Activated CD4-positive, alpha-beta memory T cell treated with anti-CD3 and anti-CD28 coated beads, Interleukin-2, amount 10 ng/mL, durations not matched to agents 7 days and 5 days (primary cell): Measurements from ENCODE around the gene FAM236A. TPM values are rescaled to one million over a fixed set of nuclear protein-coding genes. Genes with fewer than 3 reads are reported as not detected.
"Not testable (repeated sequence)": the region's sequence is repeated elsewhere in the genome, so short reads cannot be mapped to it uniquely, and the experiment has no call there.

Experiments
- CTCF ChIA-PET: fragments of 350-600 bp; sonication (Branson Sonifier 250); formaldehyde crosslinking; loops from one replicate; lab custom pipeline; 2021; ENCODE audit warnings: antibody characterized with exemption, inconsistent platforms; lab: Charles Lee
- POLR2A ChIA-PET: fragments of 350-600 bp; sonication (Branson Sonifier 250); formaldehyde crosslinking; loops from one replicate; lab custom pipeline; 2021; ENCODE audit warnings: antibody characterized with exemption; lab: Charles Lee
- DNase-seq: peaks from one replicate; pipeline ENCODE4 v3.0.0-alpha.2; 2020
- H3K27ac Mint-ChIP-seq: one replicate; pipeline ENCODE4 v1.8.0; 2021; ENCODE audit warnings: mild to moderate bottlenecking, mixed read lengths
- H3K27me3 Mint-ChIP-seq: one replicate; pipeline ENCODE4 v1.8.0; 2021; ENCODE audit warnings: mixed read lengths
- H3K36me3 Mint-ChIP-seq: one replicate; pipeline ENCODE4 v1.8.0; 2021; ENCODE audit warnings: low read depth, mixed read lengths
- H3K4me1 Mint-ChIP-seq: one replicate; pipeline ENCODE4 v1.8.0; 2021; ENCODE audit warnings: mixed read lengths
- H3K4me3 Mint-ChIP-seq: one replicate; pipeline ENCODE4 v1.8.0; 2021; ENCODE audit warnings: mild to moderate bottlenecking, mixed read lengths
- H3K9me3 Mint-ChIP-seq: one replicate; pipeline ENCODE4 v1.8.0; 2021; ENCODE audit warnings: mixed read lengths
- total RNA-seq, 2 experiments: library from RNA; stranded (reverse); gene quantifications; one replicate each; pipeline ENCODE4 v1.2.3, GENCODE V29; 2021

Gene FAM236A
- total RNA-seq, 2 experiments from 2014 or later = not detected

GRCh38 chrX:72980894-72981469 lies 43.0 kb downstream of the FAM236A start:
- H3K4me1 Mint-ChIP-seq, H3K27me3 Mint-ChIP-seq, H3K36me3 Mint-ChIP-seq, POLR2A ChIA-PET, H3K27ac Mint-ChIP-seq, H3K9me3 Mint-ChIP-seq, DNase-seq, H3K4me3 Mint-ChIP-seq, CTCF ChIA-PET: not testable (repeated sequence)

Other genes starting within 250 kb of the FAM236A start
- gene PHKA1, start 223.9 kb upstream of the FAM236A start, total RNA-seq = 1 to 10 TPM; 1.4 to 1.6 TPM
- gene DMRTC1B, start 161.3 kb upstream of the FAM236A start, total RNA-seq = not detected
- gene FAM236B, start 155.5 kb upstream of the FAM236A start, total RNA-seq = not detected
- not detected for gene FAM236D, start 130.0 kb upstream of the FAM236A start, total RNA-seq
- not detected for gene FAM236C, start 25.6 kb upstream of the FAM236A start, total RNA-seq
- not detected for gene DMRTC1, start 5.6 kb downstream of the FAM236A start, total RNA-seq
- gene PABPC1L2B, start 64.7 kb downstream of the FAM236A start, total RNA-seq = not detected
- not detected for gene PABPC1L2A, start 141.3 kb downstream of the FAM236A start, total RNA-seq